GM12873 (cell line): ENCODE measurements around the gene RAB11FIP4.

Source experiments
- CTCF ChIP-seq: IDR thresholded peaks from 2 replicates; pipeline ENCODE4 v1.5.1; 2012; ENCODE audit warnings: low read depth, mild to moderate bottlenecking, moderate library complexity, low read length, control low read depth; ENCODE audit not compliant: insufficient read depth; ENCODE audit errors: missing control alignments

RAB11FIP4 gene

GRCh38 chr17:31433091-31433790 is 41.8 kb downstream of the RAB11FIP4 start:
- no peak for TF ChIP-seq CTCF

GRCh38 chr17:31433811-31434726 is 42.6 kb downstream of the RAB11FIP4 start:
- no peak for TF ChIP-seq CTCF

GRCh38 chr17:31434727-31435050 is 43.2 kb downstream of the RAB11FIP4 start:
- no peak for TF ChIP-seq CTCF

- TF ChIP-seq CTCF, result no peak
Observed at GRCh38 chr17:31435581-31435980, 44.1 kb downstream of the RAB11FIP4 start.

GRCh38 chr17:31437720-31438400 is 46.4 kb downstream of the RAB11FIP4 start:
- TF ChIP-seq CTCF, result no peak

GRCh38 chr17:31439716-31440115 is 48.2 kb downstream of the RAB11FIP4 start:
- TF ChIP-seq CTCF, result no peak

- no peak for TF ChIP-seq CTCF
Observed at GRCh38 chr17:31442276-31442675, 50.8 kb downstream of the RAB11FIP4 start.
